ENCODE results near the gene CBX4. TPM values are rescaled to one million over a fixed set of nuclear protein-coding genes. Genes with fewer than 3 reads are reported as not detected.

CBX4 gene
- total and polyA plus RNA-seq, 10 of the 15 experiments (the other 5 are each of a cell fraction or from before 2014, with no cell fraction given) = 0.69 to 24.6 (median 4.2) TPM

DNA sequence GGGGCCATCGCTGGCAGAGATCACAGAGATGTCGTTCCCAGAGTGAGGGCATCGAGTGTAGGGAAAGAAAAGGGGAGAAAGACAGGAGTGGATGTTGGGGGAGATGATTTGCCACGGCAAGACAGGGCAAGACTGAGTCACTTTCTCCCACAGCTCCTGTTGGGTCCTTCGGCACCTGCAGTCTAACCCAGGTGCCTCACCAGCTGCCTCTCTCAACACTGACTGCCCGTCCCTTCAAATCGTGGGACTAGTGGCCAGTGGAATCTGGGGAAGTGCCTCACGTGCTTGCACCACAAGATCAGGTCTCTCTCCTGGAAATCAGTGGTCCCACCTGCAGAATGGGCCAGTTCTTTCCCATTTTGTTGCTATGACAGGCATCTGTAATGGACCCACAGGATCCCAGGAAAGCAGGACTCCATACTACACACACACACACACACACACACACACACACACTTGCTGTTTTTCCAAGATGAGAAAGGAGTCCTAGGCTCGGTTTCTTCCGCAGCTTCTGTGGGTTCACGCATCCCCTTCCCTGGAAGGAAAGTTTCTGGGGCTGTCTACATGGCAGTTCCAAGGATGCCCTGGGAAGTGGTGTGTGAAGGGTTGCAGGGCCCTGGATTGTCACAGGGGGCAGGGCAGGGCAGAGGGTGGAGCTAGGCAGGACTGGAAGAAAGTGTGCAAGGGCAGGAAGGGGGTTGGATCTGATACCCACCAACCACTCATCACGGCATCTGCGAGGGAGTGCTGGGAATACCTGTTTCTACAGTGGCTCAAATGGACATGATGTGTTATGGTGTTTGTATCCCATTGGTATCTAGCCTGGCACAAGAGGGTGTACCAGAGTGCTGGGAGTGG lies 32.1 kb downstream of the CBX4 start:
- Histone ChIP-seq H3K27me3 (replicated peaks in 1 of 2; ENCODE audit: control insufficient read depth in 2 of 2, insufficient read depth in 2 of 2, low read length in 1 of 2) (peaks cover 28 to 38% of the 10 kb centered on the region in 2 experiments), H3K27ac (ENCODE audit: control insufficient read depth, insufficient read depth) (no peak overlapping the region), H3K4me2 (ENCODE audit: control insufficient read depth, insufficient read depth) (no peak overlapping the region), H3K9ac (ENCODE audit: control insufficient read depth, insufficient read depth, low read length) (no peak overlapping the region), H3K4me3 (no peak overlapping the region), H4K20me1 (ENCODE audit: control insufficient read depth, insufficient read depth) (no peaks in the 10 kb centered on the region; the same call in 1 of the 2 replicates), H3K79me2 (ENCODE audit: control insufficient read depth, insufficient read depth, low read length) (no peaks in the 10 kb centered on the region), H2AFZ (ENCODE audit: control insufficient read depth, low read depth, low read length) (no peak overlapping the region), H3K9me3 (replicated peaks; ENCODE audit: control insufficient read depth, insufficient read depth, low read length) (no peaks in the 10 kb centered on the region; the same call in 2 of the 3 replicates), H3K36me3 (ENCODE audit: control insufficient read depth in 2 of 2, insufficient read depth in 2 of 2, low read length in 1 of 2) (no peaks in the 10 kb centered on the region), H3K4me1 (ENCODE audit: control insufficient read depth, insufficient read depth, low read length) (peaks cover 43% of the 10 kb centered on the region)
- TF ChIP-seq ZNF217 (IDR thresholded peaks at IDR 0.05) (no peak), SPI1 (IDR thresholded peaks at IDR 0.05; ENCODE audit: borderline replicate concordance, insufficient read depth, low read depth, low read length) (no peak), DPF2 (IDR thresholded peaks at IDR 0.05) (no peak), CHD4 (IDR thresholded peaks at IDR 0.05) (no peak), LARP7 (IDR thresholded peaks at IDR 0.05) (no peak), RAD21 (IDR thresholded peaks at IDR 0.05; ENCODE audit: insufficient read depth, low read depth, low read length) (no peak), BMI1 (IDR thresholded peaks at IDR 0.05; ENCODE audit: borderline replicate concordance) (no peak)
- TF ChIP-seq, protein P1, sequence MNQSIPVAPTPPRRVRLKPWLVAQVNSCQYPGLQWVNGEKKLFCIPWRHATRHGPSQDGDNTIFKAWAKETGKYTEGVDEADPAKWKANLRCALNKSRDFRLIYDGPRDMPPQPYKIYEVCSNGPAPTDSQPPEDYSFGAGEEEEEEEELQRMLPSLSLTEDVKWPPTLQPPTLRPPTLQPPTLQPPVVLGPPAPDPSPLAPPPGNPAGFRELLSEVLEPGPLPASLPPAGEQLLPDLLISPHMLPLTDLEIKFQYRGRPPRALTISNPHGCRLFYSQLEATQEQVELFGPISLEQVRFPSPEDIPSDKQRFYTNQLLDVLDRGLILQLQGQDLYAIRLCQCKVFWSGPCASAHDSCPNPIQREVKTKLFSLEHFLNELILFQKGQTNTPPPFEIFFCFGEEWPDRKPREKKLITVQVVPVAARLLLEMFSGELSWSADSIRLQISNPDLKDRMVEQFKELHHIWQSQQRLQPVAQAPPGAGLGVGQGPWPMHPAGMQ (IDR thresholded peaks at IDR 0.05; ENCODE audit: borderline replicate concordance) = no peak
- TF ChIP-seq, protein P2, sequence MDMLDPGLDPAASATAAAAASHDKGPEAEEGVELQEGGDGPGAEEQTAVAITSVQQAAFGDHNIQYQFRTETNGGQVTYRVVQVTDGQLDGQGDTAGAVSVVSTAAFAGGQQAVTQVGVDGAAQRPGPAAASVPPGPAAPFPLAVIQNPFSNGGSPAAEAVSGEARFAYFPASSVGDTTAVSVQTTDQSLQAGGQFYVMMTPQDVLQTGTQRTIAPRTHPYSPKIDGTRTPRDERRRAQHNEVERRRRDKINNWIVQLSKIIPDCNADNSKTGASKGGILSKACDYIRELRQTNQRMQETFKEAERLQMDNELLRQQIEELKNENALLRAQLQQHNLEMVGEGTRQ (IDR thresholded peaks at IDR 0.05; ENCODE audit: borderline replicate concordance, low read depth, low read length) = no peak
- no peak for FAIRE-seq
- ChIA-PET RAD21 (ENCODE audit: unreplicated experiment) (interaction anchor here (0.8 to 3.8 kb wide), 3 partner anchors 10 to 165 kb away, joined by 3 to 22 read pairs (median 3); partner anchors contain the start of gene CBX8), CTCF (interaction anchor here (1.2 to 2.7 kb wide), 5 partner anchors 18 to 161 kb away, joined by 3 to 11 read pairs (median 6); no protein-coding TSS in a partner anchor), SMC1A (ENCODE audit: uncharacterized antibody, unreplicated experiment) (interaction anchor here (1.2 to 2.1 kb wide), 4 partner anchors 8 to 30 kb away, joined by 3 to 7 read pairs (median 6); partner anchors contain the start of gene CBX8), POLR2A (interaction anchor here (1.9 kb wide), 1 partner anchor 13 kb away, joined by 5 read pairs; no protein-coding TSS in a partner anchor)
- in situ Hi-C loops (cut with MboI) = loop anchor here (5.0 kb wide), 1 partner anchor 35 kb away; no protein-coding TSS in a partner anchor
- no peak for ATAC-seq
- 12% methylated on average over 12 of the region's 13 CpGs for WGBS (ENCODE audit: insufficient coverage, insufficient replicate concordance, low lambda C conversion rate, missing lambda C conversion rate)
- DNase-seq (ENCODE audit: low read depth, low spot score) = no peak
- BruUV-seq (replicated peaks) = no TSS peak
- intact Hi-C loops (cut with micrococcal nuclease; ENCODE audit: unreplicated experiment) = no loop called here
